HG03025 (cell line): Measurements from ENCODE around the gene FCMR.

Experiments
- ATAC-seq: cut with Tn5 transposase; IDR thresholded peaks from one replicate; pipeline ENCODE4 v1.9.1; 2021; ENCODE audit warnings: mild to moderate bottlenecking, moderate library complexity; ENCODE audit not compliant: unreplicated experiment, low FRiP score

Gene FCMR

DNA sequence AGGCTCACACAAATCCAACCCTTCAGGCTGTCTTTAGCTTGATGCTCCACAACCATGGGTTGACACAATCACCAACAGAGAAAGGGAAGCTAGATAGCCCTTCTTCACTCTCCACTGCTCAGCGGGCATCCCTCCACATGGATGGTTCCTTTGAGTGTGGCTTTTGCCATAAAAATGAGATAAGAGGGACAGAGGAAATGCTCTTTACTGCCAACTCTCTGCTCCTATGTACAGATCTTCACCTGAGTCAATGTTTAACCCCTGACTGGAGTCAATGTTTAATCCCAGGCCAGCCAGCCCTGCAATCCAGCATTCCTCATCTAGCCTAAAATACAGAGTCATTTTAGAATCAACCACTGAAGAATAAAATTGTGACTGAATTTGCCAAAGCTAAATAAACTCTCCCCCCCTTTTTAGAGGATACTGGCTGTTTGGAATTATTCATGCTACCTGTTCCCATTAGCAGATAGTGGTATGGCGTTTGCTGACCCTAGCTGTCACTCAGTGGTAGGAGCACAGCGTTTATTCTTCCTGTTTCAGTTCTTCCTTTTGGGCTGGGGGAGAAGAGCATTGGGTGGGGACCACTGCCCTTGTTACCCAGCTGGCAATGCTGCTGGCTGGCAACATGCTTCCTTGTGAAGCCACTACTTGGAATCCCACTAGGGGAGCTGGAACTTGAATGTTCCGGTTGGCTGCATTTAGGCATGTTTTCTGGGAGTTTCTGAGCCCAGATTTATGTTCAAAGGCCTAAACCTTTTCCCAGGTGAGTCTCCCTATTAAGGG lies 29.8 kb upstream of the FCMR start:
- no peak for ATAC-seq

DNA sequence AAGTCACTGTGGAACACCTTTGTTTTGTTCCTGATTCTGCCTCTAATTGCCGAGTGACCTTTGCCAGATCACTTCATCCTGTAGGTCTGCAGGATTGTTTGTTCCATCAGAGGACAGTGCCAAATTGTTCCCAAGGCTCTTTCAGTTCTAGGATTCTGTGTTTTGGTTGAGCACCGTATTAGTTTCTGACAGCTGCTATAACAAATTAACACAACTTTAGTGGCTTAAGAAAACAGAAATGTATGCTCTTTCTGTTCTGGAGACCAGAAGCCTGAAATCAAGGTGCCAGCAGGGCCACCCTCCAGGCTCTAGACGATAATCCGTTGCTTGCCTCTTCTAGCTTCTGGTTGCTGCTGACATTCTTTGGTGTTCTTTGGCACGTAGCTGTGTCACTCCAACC lies 27.9 kb upstream of the FCMR start:
- ATAC-seq = no peak

- ATAC-seq = no peak
Measured at GRCh38 chr1:206949208-206949607, 27.5 kb upstream of the FCMR start.

DNA sequence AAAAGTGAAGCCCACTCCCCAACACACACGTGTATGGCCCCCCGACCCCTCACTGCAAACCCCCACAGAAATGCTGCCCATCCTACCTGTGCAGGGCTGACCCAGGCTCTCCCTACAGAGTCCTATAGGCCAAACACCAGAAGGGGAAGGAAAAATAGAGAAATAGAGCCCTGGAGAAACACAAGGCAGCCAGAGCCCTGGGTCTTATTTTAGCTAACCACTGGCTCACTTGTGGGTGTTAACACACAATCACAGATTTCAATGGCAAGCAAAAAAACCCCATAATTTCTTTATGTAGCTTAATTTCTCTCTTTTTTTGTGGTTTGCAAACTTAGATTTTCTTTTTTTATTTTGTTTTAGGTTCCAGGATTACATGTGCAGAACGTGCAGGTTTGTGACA lies 25.5 kb upstream of the FCMR start:
- ATAC-seq = no peak

GRCh38 chr1:206946261-206946660 lies 24.5 kb upstream of the FCMR start, which contains the start of gene PIGR:
Gene PIGR (minus strand): TSS chr1:206946466. CDS start chr1:206940531, 5,935 bp downstream.
- no peak for ATAC-seq

- no peak for ATAC-seq
Measured at GRCh38 chr1:206945779-206946178, 24.0 kb upstream of the FCMR start.

DNA sequence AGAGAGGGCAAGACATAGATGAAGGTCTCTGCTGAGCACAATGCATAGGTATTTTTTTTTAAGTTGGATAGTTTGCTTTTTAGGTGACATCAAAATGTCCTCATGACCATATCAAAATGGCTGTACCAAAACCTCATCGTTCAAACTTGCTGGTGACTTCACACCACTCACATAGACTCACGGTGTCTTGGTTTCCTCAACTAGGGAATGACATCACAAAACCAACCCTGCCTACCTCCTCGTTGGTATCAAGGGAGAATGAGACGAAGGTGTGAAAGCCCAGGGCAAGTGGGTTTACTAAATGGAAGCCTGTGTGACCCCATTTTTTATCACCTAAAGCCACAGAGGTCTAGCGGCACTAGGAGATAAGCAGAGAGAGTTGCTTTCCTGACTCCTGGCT lies 23.0 kb upstream of the FCMR start:
- no peak for ATAC-seq

GRCh38 chr1:206941766-206942418 lies 20.2 kb upstream of the FCMR start:
- ATAC-seq = no peak

DNA sequence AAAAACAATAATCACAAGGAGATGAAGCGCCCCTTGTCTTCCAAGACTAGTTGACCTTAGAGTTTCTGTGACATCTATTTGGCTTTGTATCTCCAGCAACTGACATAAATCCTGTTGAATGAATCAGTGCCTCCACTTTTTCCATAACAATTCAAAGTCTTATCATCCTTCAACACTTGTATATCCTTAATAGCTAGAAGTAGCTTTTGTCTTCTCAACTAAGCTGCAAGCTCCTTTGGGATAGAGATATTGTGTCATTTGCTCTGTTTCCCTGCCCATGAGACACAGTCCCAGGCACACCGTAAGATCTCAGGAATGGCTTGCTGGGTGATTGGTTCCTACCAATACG lies 18.8 kb upstream of the FCMR start:
- no peak for ATAC-seq

GRCh38 chr1:206939841-206940587 lies 18.3 kb upstream of the FCMR start:
- ATAC-seq = no peak

GRCh38 chr1:206939131-206939530 lies 17.4 kb upstream of the FCMR start:
- no peak for ATAC-seq

DNA sequence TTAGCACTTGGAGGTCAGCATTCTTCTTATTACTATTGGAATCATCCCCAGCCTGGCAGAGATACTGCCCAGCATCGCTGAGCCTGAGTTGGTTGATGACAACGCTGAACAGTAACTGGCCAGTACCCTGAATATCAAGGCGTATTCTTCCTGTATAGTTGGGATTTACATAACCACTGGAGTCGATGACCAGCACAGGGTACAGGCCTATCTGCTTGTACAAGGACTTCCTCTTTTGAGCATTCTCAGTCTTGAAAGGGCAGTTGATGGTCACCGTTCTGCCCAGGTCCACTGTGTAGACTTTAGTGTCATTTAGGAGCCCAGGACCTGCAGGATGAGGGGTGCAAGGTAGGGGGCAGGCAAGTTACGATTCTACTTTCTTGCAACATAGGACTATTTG lies 15.7 kb upstream of the FCMR start:
- ATAC-seq = no peak

GRCh38 chr1:206935491-206936067 lies 13.8 kb upstream of the FCMR start:
- no peak for ATAC-seq

GRCh38 chr1:206933333-206933945 lies 11.7 kb upstream of the FCMR start:
- no peak for ATAC-seq

- ATAC-seq = no peak
Measured at GRCh38 chr1:206932177-206932576, 10.4 kb upstream of the FCMR start.

GRCh38 chr1:206931709-206932108 lies 10.0 kb upstream of the FCMR start:
- no peak for ATAC-seq

DNA sequence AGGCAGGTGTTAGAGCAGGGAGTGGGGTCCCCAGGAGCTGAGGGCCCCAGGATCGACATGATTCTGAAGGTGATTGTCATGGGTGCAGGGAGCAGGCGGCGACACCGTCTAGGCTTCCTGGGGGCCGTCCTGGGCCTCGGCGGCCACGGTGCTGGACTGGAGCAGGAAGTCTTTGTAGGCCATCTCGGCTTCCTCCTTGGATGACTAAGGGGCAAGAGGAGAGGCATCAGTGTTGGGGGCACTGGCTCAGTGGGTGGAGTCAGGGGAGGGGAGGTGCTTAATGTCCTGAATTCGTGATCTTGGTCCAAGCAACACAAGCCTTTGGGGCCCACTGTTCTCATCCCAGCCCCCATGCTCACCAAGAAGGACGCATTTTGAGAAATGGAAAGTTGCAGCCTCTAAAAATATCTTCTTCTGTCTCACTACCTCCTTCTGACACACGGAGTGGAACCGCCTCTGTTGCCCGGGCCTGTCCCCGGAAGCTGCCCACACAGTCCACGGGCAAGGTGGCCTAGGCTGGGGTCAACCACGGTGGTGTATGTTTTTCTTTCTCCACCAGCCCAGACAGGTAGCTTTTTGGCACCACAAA lies 8.6 kb upstream of the FCMR start:
- ATAC-seq = peak; percentile 75

- ATAC-seq = no peak
Measured at GRCh38 chr1:206929524-206929923, 7.8 kb upstream of the FCMR start.

DNA sequence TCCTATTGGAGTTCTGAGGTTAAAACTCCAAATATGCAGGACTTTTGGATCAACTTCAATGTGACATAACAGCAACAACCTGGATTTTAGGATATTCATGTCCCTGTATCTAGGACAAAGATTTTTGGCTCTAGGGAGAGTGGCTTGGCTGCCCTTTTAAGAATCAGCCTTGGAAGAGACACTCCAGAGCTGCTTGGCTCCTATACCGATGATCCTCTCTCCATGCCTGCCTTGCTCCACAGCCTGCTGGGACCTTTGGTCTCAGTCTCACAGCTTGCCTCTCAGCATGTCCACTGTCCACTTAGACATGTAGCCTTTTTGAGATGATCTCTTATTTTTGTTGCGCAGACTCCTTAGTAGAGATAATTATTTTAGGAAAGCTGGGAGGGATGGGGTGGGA lies 4.5 kb upstream of the FCMR start:
- ATAC-seq = no peak

DNA sequence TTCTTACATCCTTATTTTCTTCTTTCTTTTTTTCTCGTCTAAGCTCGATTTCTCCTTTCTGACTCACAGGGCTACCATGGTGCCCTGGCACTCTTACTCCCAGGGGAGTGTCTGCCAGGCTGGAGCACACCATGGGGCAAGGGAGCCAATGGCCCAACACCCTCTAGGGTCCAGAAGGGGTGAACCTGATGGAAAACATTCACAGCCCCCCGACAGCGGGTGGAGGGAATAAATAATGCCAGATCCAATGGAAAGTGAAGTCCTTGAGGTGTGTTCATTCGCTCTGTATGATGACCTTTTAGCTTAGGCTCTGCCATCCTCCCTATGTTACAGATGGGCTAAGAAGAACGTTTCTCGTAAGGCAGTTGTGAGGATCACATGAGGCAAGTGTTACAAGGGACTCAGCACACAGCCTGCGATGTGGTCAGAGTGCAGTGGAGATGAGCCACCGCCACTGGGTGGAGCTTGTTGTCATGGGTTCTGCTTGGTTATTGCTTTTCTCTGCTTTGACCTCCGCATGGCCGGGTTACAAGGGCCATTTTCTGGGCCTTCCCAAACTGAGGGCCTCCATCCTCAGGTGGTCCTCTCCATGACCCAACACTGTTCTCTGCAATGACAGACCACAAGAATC lies 3.5 kb upstream of the FCMR start:
- ATAC-seq = peak; percentile 45
